ENCODE measurements around the gene HYI.
"Not testable (repeated sequence)": the region's sequence is repeated elsewhere in the genome, so short reads cannot be mapped to it uniquely, and the experiment has no call there.

HYI gene

DNA sequence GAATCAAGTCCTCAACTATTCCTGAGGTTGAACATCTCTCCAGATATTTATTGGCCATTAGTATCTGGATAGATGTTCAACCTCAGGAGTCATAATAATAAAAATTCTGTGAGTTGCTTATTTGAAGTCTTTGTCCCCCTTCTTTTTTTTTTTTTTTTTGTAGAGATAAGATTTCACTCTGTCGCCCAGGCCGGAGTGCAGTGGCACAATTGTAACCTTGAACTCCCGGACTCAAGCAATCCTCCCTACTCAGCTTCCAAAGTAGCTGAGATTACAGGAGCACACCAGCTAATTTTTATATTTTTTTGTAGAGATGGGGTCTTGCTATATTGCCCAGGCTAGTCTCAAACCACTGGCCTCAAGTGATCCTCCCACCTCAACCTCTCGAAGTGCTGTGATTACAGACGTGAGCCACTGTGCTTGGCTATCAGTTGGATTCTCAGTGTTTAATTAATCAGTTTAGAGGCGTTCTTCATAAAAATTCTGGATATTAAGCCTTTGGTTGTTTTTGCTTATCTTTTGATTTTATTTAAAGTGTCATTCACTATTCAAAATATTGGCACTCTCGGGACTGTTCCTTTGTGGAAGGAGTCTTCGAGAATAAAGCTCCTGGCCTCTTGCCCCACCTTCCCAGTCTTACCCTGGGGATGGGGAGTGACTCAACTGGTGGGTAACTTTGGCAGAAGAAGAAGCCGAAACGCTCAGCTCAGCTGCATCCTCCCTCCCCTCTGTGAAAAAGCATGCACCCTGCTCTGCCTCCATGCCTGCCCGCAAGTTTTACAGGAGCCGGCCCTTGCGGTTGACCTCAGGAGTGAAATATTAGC, 11.2 kb upstream of the HYI start:
- DNase-seq: no peak

DNA sequence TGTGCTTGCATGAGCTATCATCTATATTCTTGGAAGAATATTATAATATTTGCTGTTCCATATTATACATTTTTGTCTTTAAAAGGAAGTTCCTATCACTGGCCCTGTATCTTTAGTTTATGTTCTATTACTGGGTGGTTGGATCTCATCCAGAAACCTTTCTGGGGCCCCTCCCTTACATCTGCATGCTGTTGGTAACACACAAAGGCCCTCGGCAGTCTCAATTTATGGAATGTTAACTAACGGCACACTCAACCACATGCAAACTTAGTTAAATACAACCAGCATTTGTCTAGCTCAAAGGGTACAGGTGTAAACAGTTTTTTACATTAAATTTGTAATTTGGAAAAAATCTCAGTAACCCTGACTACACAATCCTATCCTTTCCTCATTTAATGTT, 9.7 kb upstream of the HYI start:
- no peak for DNase-seq

DNA sequence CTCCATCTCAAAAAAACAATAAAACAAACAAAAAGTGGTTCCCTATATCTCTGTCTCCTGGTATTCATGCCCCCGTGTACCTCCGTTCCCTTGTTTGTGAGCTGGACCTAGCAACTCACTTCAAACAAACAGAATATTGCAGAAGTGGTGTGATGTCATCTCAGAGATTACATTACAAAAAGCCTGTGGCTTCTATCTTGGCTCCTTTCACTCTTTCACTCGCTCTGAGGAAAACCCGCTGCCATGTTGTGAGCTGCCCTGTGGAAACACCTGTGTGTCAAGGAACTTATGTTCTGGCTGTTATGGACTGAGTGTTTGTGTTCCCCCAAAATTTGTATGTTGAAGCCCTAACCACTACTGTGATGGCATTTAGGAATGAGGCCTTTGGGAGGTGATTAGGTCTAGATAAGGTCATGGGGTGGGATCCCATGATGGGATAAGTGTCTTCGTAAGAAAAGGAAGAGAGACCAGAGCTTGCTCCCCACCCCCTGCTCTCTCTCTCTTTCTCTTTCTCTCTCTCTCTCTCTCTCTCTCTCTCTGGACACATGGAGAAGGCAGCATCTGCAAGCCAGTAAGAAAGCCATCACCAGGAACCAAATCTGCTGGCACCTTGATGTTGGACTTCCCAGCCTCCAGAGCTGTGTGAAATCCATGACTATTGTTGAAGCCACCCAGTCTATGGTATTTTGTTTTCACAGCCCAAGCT, 7.4 kb upstream of the HYI start:
- DNase-seq: no peak

DNA sequence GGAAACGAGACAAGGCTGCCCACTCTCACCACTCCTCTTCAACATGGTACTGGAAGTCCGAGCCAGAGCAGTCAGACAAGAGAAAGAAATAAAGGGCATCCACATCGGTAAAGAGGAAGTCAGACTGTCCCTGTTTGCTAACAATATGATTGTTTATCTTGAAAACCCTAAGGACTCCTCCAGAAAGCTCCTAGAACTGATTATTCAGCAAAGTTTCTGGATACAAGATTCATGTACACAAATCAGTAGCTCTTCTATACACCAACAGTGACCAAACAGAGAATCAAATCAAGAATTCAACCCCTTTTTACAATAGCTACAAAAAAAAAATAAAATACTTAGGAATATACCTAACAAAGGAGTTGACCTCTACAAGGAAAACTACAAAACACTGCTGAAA, 4.6 kb upstream of the HYI start:
- DNase-seq: not testable (repeated sequence)

DNA sequence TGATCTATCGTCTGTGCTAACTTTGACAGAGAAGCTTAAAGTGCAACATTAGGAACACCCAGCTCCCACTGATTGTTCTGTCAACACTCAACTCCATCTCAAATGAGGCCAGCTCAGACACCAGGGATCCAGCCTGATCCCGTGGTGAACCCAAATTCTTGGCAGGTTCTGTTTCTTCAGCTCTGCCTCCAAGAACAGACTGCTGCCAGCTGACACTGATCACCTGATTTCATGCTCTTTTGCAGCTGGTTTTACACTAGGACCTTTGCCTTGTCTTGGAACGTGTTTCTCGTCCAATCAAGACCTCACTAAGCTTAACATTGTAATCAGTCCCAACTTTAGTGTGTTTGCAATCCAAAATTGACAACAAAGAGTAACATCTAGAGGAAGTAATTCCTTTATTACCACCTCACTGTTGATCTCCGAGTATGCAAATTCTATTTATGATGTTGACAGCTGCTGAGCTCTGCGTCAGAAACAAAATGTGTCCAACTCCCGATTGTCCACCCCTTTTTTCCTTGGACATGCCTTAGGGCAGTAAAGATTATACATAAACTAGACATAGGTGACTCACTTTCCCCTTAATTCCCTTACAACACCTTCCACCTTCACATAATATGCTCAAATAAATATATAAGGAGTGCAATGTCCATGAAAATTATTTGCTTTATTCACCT, 1.6 kb upstream of the HYI start:
- no peak for DNase-seq

DNA sequence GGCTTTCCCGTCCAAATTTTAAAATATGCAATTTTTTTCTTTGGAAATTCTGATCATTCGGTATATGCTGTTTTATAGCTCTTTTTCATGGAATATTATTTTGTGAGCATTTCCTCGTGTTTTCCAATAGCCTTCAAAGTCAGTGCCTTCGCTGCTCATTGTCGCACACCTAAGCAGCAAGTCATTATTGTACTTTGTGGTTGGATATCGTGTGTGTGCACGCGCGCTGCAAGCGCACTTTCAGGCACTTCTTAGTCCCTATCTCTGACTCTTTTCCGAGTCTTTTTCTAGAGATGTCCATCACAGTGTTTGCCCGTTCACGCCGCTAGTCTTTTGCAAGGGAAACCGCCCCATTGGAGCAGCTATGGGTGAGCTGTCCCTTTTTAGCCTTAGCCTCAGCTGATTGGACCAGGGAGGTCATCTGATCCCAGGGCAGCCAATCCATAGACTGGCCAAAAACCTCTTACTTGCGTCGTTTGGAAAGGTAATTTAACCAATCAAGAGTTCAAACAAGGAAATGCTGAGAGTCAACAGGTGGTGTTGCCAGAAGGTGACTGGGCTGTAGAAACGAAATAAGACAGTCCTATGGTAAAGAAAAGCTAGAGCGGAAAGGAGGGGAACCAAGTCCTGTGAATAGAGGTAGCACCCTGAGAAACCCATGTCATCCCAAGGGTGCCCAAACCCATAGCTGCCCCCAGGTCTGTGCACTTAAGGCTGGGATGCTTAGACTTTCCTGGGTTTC, 710 bp upstream of the HYI start:
- DNase-seq: no peak

DNA sequence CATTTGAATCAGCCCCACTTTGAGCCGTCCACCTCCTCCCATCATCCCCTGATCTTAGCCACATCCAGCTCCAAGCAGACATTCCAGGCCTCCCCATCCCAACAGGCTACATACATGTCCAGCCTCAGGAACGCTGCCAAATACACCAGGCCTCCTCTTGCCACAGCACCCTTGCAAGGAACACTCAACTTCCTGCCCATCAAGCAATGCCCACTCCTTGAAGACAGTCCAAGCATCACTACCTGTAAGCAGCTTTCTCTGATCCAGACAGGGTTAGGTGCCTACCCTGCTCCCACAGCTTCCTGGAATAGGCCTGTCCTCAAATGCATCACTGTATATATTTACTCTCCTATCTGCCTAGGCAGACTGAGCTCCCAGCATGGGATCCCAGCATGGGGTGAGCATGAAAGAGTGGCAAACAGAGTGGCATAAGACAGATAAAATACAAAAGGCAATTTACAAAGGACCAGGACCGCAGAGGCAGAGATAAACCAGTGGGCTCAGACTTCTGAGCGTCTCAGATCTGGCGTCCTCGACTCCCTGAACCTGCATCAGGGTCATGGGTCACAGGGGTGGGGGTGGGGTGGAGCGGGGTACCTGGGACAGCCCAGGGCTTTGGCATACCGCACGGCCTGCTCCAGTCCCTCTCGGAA, 816 bp downstream of the HYI start:
- DNase-seq: no peak

DNA sequence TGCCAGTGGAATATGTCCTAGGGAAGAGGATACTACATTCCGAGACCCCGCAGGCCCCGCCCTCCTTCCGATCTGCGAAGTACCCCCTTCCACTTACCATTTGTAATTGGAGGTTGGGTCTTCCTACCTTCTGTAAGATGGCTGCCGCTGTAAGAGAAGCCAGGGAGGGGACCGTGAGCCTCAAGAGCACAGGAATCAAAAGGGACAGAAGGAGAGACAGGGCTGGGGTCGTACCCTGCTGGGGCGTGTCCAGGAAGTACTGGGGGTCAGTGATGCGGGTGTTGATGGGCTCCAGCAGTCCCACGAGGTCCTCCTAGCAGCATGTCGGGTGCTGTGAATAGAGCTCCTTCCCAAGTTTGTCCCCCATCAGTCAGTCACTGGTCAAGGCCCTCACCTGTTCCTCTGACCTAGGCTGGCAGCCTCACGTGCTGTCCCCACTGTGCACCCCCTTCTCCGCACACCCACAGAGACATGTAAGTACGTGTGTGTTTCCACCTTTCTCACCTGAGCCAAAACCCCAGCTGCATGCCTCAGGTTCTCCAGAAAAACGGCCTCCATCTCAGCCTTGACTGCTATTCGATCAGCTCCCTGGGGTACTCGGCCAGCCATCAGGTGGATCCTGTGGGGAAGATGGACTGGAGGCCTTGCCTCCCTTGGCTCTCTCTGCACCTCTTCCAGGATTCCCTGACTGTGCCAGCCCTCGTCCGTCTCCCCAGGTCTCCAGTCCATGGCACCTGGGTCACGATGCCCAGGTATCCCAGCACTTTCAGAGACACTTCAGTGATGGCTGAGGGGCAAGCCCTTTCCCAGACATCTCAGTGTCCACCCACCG, 1.8 kb downstream of the HYI start:
- DNase-seq: no peak

DNA sequence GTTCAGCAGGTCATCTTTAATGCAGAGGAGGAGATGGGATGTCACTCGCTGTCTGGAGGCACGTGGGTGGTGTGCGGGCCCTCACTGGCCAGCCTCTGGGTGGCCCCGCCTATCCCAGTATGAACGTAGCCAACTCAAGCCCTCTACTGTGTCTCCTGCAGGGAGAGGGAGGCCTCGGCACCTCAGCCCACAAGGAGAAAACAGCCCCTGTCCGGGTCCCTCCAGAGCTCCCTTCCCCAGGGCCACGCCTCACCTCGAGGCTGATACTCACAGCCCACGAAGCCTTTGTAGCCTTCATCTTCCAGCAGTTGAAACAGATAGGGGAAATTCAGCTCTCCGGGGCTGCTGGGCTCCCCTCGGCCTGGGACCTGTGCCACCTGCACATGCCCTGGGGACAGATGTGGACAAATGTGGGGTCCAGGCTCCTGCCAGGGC, 2.6 kb downstream of the HYI start:
- DNase-seq: no peak

DNA sequence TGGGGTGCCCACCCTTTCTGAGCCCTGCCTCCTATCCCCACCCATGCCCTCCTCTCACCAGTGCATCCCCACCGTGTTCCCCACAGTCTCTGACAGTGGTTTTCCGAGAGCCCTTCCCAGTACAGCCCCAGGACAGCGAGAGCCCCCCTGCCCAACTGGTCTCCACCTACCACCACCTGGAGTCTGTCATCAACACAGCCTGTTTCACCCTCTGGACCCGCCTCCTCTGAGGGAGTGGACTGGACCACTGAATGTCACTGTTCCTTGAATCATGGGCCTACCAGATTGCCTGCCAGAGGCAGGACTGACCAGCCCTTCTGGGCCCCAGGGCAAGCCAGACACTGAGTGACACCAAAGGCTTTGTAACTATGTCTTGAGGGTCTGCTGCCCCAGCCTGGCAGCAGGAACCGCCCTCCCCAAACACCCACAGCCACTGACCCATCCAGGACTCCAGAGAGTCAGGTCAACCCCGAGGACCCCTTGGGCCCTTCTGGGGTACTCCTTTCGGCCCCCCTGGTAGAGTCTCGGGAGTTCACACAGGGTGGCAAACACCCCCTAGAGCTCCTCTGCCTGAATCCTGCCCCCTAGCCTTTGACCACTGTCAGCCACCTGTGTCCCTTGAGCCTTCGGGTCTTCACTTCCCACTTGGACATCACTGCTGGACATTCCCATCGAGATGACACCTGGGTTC, 3.3 kb downstream of the HYI start:
- no peak for DNase-seq

DNA sequence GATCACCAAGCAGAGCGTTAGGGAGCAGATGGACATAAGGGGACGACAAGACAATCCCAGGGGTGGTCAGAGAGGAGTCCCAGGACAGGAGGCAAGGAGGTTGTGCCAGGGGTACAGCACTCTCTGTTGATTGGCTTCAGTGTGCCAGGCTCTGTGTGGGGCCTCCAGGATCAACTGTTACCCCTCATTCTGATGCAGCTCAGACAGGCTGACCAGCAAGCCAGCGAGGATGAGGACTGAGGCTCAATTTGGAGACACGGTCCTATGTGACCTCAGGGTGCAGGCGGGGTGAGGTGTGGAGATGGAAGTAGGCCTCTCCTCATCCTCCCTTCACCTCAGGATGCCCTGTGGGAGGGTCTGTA, 4.0 kb downstream of the HYI start:
- no peak for DNase-seq

DNA sequence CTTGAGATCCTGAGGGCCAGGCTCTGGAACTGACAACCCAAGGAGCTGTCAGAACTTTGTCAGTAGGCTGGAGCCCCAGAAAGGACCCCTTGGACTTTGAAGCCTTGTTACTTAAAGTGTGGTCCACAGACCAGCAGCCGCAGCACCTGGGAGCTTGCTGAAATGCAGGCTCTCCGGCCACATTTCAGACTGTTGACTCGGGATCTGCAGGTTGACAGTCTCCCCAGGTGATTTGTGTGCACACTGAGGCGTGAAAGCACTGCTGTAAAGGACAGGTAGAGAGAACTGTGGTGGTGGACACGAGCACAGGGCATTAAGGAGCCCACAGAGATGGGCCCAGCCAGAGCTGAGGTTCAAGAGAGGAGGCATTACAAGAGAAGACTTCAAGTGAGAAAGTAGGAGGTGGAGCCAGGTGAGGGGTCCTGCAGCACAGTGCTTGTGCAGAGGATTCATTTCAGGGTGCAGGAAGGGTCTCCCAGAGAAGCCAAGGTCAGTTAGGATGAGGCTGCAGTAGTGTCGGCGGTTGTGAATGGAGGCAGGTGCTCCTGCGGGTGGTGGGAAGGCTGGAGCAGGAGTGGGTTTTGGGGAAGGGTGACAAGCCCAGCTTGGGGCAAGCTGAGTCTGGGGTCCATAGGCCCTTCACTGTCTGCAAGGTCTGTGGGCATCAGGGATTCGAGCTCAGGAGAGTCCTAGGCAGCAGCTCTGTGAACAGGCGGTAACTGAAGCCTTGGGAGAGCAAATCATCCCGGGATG, 4.6 kb downstream of the HYI start:
- DNase-seq: no peak

DNA sequence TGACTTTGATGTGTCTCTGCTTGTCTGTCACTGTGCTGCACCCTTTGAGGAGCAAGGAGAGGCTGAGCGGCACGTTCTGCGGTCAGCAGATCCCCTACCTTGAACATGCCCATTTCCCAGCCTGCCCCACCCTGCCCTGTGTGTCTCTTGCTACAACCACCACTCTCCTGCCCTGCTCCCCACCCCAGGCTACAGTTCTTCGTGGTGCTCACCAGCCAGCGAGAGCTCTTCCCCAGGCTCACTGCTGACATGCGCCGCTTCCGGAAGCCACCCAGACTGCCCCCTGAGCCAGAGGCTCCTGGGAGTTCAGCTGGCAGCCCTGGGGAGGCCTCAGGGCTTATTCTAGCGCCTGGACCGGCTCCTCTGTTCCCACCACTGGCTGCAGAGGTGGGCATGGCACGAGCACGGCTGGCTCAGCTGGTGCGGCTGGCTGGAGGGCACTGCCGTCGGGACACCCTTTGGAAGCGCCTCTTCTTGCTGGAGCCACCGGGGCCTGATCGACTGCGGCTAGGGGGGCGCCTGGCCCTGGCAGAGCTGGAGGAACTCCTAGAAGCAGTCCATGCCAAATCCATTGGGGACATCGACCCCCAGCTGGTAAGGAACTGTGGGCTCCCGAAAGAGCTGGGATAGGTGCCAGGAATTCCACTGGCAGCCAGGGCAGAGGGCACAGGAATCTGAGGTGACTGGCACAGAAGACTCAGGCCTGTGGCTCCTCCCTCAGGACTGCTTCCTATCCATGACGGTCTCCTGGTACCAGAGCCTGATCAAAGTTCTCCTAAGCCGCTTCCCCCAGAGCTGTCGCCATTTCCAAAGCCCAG, 5.6 kb downstream of the HYI start:
- DNase-seq: no peak

DNA sequence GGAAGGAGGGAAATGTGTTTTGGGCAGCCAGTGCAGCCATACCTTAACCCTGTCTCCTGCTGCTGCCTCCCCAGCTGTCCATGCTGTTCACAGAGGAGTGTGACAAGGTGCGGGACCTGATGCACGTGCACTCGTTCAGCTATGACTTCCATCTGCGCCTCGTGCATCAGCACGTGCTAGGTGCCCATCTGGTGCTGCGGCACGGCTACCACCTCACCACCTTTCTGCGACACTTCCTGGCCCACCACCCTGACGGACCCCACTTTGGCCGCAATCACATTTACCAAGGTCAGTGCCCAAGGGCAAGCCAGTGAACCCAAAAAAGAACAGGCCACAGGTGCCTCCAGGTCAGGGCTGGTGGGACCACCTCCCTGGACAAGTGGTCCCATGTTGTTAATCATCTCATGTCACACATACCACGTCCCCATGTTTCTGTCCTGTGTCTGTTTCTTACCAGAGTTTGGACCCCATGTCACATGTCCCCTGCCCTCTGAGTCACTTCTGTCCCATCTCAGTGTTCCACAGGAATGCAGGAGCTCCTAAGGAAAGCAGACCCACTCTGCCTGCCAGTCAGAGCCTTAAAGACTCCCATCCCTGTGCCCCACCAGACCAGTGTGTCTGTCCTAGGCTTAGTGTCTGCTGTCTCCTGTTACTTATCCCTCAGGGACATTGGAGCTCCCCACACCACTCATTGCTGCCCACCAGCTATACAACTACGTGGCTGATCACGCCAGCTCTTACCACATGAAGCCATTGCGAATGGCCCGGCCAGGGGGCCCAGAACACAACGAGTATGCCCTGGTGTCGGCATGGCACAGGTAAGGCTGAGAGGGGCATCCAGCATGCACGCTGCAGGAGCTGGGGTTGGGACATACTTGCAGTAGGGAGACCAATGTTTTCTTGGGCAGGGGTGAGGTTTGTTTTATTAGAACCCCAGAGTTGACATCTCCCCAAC, 6.6 kb downstream of the HYI start:
- DNase-seq: no peak

DNA sequence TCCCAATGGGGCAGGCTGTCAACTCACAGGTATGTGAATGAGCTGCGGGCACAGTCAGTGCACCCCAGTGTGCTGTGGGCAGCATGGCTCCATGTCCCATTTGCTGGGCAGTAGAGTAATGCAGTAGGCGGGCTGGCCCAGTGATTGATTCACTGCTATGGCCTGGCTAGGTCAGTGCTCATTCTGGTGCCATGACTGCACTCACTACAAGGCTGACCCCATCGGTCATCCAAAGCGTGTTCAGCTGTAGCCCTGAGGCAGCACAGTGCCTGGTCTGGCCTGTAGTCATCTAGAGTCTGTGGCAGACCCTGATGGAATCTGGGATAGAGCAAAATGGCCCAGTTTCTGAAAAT, 7.4 kb downstream of the HYI start:
- no peak for DNase-seq

DNA sequence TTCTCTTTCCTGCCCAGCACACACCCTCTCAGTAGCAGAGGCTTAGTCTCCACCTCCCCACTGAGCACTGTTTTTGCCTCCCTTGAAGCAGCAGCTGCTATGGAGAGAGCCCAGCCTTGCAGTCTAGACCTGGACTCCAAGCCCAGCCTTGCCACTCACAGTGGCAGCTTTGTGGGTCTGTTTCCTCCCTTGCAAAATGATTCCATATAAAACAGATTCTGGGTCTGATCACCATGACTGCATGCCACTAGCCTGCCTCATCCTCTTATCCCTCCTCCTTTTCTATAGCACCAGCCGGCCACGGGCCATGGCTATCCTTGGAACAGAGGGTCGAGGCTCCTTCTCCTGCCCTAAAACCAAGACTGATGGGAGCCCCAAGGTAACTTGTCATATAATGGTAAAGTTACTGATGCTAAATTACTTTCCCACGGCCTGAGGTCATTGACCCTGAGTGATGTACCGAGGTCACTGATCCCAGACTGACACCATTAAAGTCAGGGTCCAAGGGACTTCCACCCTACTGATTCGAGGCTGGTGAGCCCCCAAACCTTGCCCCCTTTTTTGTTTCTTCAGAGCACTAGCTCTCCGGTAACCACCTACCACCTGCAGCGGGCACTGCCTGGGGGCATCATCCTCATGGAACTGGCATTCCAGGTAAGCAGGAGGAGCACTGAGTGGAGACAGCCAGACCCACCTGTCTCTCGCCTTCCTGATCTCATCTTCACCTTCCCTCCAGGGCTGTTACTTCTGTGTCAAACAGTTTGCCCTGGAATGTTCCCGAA, 7.9 kb downstream of the HYI start:
- DNase-seq: no peak

DNA sequence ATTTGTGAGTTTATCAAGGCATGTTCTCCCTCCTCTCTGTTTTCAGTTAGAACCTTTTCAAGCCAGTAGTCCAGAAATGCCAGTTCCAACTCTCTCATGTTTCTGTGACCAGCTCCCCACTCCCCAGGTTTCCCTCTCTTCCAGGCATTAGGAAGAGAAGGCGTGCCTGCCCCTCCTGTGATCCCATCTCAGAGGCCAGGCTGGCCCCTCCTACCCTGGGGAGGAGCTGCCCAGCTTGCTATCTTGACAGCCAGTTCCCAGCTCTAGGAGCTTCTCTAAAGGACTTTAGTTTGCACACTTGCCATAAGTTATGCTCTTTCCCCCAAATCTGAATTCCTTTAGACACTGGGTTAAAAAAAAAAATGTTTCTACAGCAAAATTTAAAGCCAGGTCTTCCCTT, 8.9 kb downstream of the HYI start:
- DNase-seq: no peak
